Thymus (tissue), 11 donors: Measurements from ENCODE around the gene SLC25A2. TPM values are rescaled to one million over a fixed set of nuclear protein-coding genes. Genes with fewer than 3 reads are reported as not detected.

ENCODE experiments used
- DNase-seq, 9 donors: peaks; one replicate each; pipeline ENCODE4 v3.0.0-alpha.2; 2013; ENCODE audit warnings: low spot score in 9 of 9, low read depth in 6 of 9, missing footprints in 1 of 9
- H3K27ac ChIP-seq, 2 donors: one replicate each; pipeline ENCODE4 v1.5.1; 2013; ENCODE audit warnings: control low read depth in 1 of 2, low read depth in 1 of 2, low read length in 1 of 2, mild to moderate bottlenecking in 1 of 2, moderate library complexity in 1 of 2
- H3K27me3 ChIP-seq, 2 donors: one replicate each; pipeline ENCODE4 v1.5.1; 2013; ENCODE audit warnings: low read length in 1 of 2; ENCODE audit not compliant: control insufficient read depth in 2 of 2, insufficient read depth in 1 of 2
- H3K36me3 ChIP-seq, 2 donors: one replicate each; pipeline ENCODE4 v1.5.1; 2013; ENCODE audit warnings: low read length in 1 of 2, mild to moderate bottlenecking in 1 of 2, moderate library complexity in 1 of 2; ENCODE audit not compliant: control insufficient read depth in 2 of 2, insufficient read depth in 2 of 2
- H3K4me1 ChIP-seq, 2 donors: one replicate each; pipeline ENCODE4 v1.5.1; 2013; ENCODE audit warnings: low read length in 2 of 2; ENCODE audit not compliant: control insufficient read depth in 2 of 2, insufficient read depth in 2 of 2
- H3K4me3 ChIP-seq, 2 donors: one replicate each; pipeline ENCODE4 v1.5.1; 2013; ENCODE audit warnings: low read length in 2 of 2, control low read depth in 1 of 2, mild to moderate bottlenecking in 1 of 2
- H3K9me3 ChIP-seq, 2 donors: one replicate each; pipeline ENCODE4 v1.5.1; 2013; ENCODE audit warnings: low read length in 1 of 2, mild to moderate bottlenecking in 1 of 2; ENCODE audit not compliant: control insufficient read depth in 2 of 2, insufficient read depth in 1 of 2
- WGBS: extraction: QIAGEN DNeasy Blood & Tissue Kit; methylation state at CpG from one replicate; pipeline ENCODE4 v1.1.7; 2013; 5-methylcytosine and 5-hydroxymethylcytosine counted together
- polyA plus RNA-seq: library from polyadenylated mRNA; stranded (reverse); fragments of 200-250 nt; gene quantifications from one replicate; pipeline ENCODE4 v1.2.3, GENCODE V29; 2013
- total RNA-seq: library from RNA; stranded (reverse); fragments of 120-200 nt; gene quantifications from one replicate; pipeline ENCODE4 v1.2.4, GENCODE V29; 2013
- donor health status: healthy.

SLC25A2 gene
- total and polyA plus RNA-seq, 2 donors = 0.09 to 0.16 TPM

- no peaks in the 10 kb centered on the region for H3K27me3 ChIP-seq
- no peaks in the 10 kb centered on the region for H3K36me3 ChIP-seq
- H3K4me1 ChIP-seq = no peaks in the 10 kb centered on the region
- H3K4me3 ChIP-seq = no peak overlapping the region
- WGBS = 38% methylated on average over 1 of the region's 1 CpG
- DNase-seq = no peak
- H3K9me3 ChIP-seq = peaks cover 1 to 30% of the 10 kb centered on the region in 2 donors
- H3K27ac ChIP-seq = no peak overlapping the region
These were observed 42.7 kb downstream of the SLC25A2 start for GRCh38 chr5:141261238-141261546.

DNA sequence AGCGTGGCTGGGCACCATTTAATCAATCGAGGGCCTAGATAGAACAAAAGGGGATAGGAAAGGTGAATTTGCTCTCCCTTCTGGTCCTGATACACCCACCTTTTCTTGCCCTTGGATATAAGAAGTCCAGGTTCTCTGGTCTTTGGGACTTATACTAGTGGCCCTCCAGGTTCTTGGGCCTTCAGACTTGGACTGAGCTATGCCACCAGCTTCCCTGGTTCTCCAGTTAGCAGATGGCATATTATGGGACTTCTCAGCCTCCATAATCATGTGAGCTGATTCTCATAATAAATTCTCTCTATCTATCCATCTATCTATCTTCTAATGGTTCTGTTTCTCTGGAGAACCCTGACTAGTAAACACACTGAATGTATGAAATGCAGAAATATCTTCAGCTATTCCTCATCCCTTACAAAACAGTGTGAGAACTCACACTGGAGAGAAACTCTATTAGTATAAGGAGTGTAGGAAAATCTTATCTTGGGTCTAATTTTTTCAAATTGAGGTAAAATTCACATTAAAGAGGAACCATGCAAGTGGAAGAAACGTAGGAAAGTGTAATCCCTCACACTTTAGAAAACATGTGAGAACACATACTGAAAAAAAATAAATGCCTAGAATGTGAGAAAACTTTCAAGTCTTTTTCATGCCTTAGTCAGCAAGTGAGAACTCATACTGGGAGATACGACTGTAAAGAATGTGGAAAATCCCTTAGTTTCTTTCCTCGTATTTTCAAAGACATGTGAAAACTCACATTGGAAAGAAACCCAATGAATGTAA, 43.2 kb downstream of the SLC25A2 start:
- Histone ChIP-seq H3K4me3 (no peak overlapping the region), H3K27ac (no peak overlapping the region), H3K27me3 (no peaks in the 10 kb centered on the region), H3K9me3 (peaks cover 1 to 30% of the 10 kb centered on the region in 2 donors), H3K4me1 (no peaks in the 10 kb centered on the region), H3K36me3 (no peaks in the 10 kb centered on the region)
- 74% methylated on average over 5 of the region's 5 CpGs for WGBS
- DNase-seq = peak in 1 of 9 donors; percentile 1

DNA sequence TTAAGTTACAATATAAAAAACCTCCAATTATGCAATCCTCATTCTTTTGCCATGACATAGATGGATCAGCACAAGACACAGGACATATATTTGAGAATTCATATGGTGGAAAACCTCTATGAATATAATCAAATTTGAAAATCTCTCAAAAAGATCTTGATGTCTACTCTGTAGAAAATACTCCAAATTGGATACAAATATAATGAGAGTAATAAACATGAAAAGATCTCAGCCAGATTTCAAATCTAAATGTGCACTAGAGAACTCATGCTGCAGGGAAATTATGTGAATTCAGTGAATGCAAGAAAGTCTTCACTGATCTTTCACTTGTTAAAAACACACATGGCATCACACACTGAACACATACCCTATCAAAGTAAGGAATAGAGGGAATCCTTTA, 44.9 kb downstream of the SLC25A2 start:
- no peak overlapping the region for H3K4me3 ChIP-seq
- no peak overlapping the region for H3K27ac ChIP-seq
- H3K27me3 ChIP-seq = no peaks in the 10 kb centered on the region
- DNase-seq = no peak
- no peaks in the 10 kb centered on the region for H3K4me1 ChIP-seq
- H3K36me3 ChIP-seq = no peaks in the 10 kb centered on the region
- H3K9me3 ChIP-seq = peaks cover 1 to 25% of the 10 kb centered on the region in 2 donors

GRCh38 chr5:141258464-141258863, 45.4 kb downstream of the SLC25A2 start:
- H3K27me3 ChIP-seq = no peaks in the 10 kb centered on the region
- H3K4me1 ChIP-seq = no peaks in the 10 kb centered on the region
- no peak overlapping the region for H3K27ac ChIP-seq
- no peak overlapping the region for H3K4me3 ChIP-seq
- peaks cover 1 to 22% of the 10 kb centered on the region in 2 donors for H3K9me3 ChIP-seq
- no peak for DNase-seq
- no peaks in the 10 kb centered on the region for H3K36me3 ChIP-seq

Other genes starting within 250 kb of the SLC25A2 start
Only the 30 nearest of the 38 such genes appear.
- gene PCDHB7, start 131.4 kb downstream of the SLC25A2 start, total RNA-seq = 0.14 TPM
- gene PCDHB7, start 131.4 kb downstream of the SLC25A2 start, polyA plus RNA-seq = 0.11 TPM
- 0.05 TPM for gene PCDHB8, start 126.3 kb downstream of the SLC25A2 start, total RNA-seq
- gene PCDHB8, start 126.3 kb downstream of the SLC25A2 start, polyA plus RNA-seq = 0.05 TPM
- 0.14 TPM for gene PCDHB16, start 121.7 kb downstream of the SLC25A2 start, total RNA-seq
- gene PCDHB16, start 121.7 kb downstream of the SLC25A2 start, polyA plus RNA-seq = 0.27 TPM
- gene PCDHB9, start 116.9 kb downstream of the SLC25A2 start, total RNA-seq = 0.19 TPM
- gene PCDHB9, start 116.9 kb downstream of the SLC25A2 start, polyA plus RNA-seq = 0.16 TPM
- gene PCDHB10, start 111.7 kb downstream of the SLC25A2 start, total RNA-seq = 0.19 TPM
- 0.23 TPM for gene PCDHB10, start 111.7 kb downstream of the SLC25A2 start, polyA plus RNA-seq
- gene PCDHB11, start 104.4 kb downstream of the SLC25A2 start, total RNA-seq = 0.24 TPM
- gene PCDHB11, start 104.4 kb downstream of the SLC25A2 start, polyA plus RNA-seq = 0.37 TPM
- gene PCDHB12, start 95.3 kb downstream of the SLC25A2 start, total RNA-seq = 0.19 TPM
- gene PCDHB12, start 95.3 kb downstream of the SLC25A2 start, polyA plus RNA-seq = 0.18 TPM
- 0.14 TPM for gene PCDHB13, start 90.1 kb downstream of the SLC25A2 start, total RNA-seq
- gene PCDHB13, start 90.1 kb downstream of the SLC25A2 start, polyA plus RNA-seq = 0.27 TPM
- gene PCDHB14, start 80.7 kb downstream of the SLC25A2 start, total RNA-seq = 0.38 TPM
- gene PCDHB14, start 80.7 kb downstream of the SLC25A2 start, polyA plus RNA-seq = 0.87 TPM
- gene PCDHB15, start 58.7 kb downstream of the SLC25A2 start, total RNA-seq = 0.33 TPM
- 0.66 TPM for gene PCDHB15, start 58.7 kb downstream of the SLC25A2 start, polyA plus RNA-seq
- 138 TPM for gene TAF7, start 16.7 kb upstream of the SLC25A2 start, total RNA-seq
- 174 TPM for gene TAF7, start 16.7 kb upstream of the SLC25A2 start, polyA plus RNA-seq
- 0.09 TPM for gene PCDHGA1, start 26.5 kb upstream of the SLC25A2 start, total RNA-seq
- 0.16 TPM for gene PCDHGA1, start 26.5 kb upstream of the SLC25A2 start, polyA plus RNA-seq
- 0.19 TPM for gene PCDHGA2, start 34.7 kb upstream of the SLC25A2 start, total RNA-seq
- 0.46 TPM for gene PCDHGA2, start 34.7 kb upstream of the SLC25A2 start, polyA plus RNA-seq
- 0.19 TPM for gene PCDHGA3, start 39.8 kb upstream of the SLC25A2 start, total RNA-seq
- 0.11 TPM for gene PCDHGA3, start 39.8 kb upstream of the SLC25A2 start, polyA plus RNA-seq
- gene PCDHGB1, start 46.0 kb upstream of the SLC25A2 start, total RNA-seq = 0.14 TPM
- gene PCDHGB1, start 46.0 kb upstream of the SLC25A2 start, polyA plus RNA-seq = 0.11 TPM
- gene PCDHGA4, start 51.0 kb upstream of the SLC25A2 start, total RNA-seq = 0.19 TPM
- 0.11 TPM for gene PCDHGA4, start 51.0 kb upstream of the SLC25A2 start, polyA plus RNA-seq
- 0.28 TPM for gene PCDHGB2, start 55.9 kb upstream of the SLC25A2 start, total RNA-seq
- gene PCDHGB2, start 55.9 kb upstream of the SLC25A2 start, polyA plus RNA-seq = 0.21 TPM
- gene PCDHGA5, start 60.1 kb upstream of the SLC25A2 start, total RNA-seq = 0.19 TPM
- gene PCDHGA5, start 60.1 kb upstream of the SLC25A2 start, polyA plus RNA-seq = 0.18 TPM
- 0.33 TPM for gene PCDHGB3, start 66.2 kb upstream of the SLC25A2 start, total RNA-seq
- gene PCDHGB3, start 66.2 kb upstream of the SLC25A2 start, polyA plus RNA-seq = 0.14 TPM
- gene PCDHGA6, start 69.8 kb upstream of the SLC25A2 start, total RNA-seq = 0.47 TPM
- gene PCDHGA6, start 69.8 kb upstream of the SLC25A2 start, polyA plus RNA-seq = 1.2 TPM
- gene PCDHGA7, start 78.7 kb upstream of the SLC25A2 start, total RNA-seq = 0.28 TPM
- 0.46 TPM for gene PCDHGA7, start 78.7 kb upstream of the SLC25A2 start, polyA plus RNA-seq
- 1.0 TPM for gene PCDHGB4, start 83.6 kb upstream of the SLC25A2 start, total RNA-seq
- gene PCDHGB4, start 83.6 kb upstream of the SLC25A2 start, polyA plus RNA-seq = 1.6 TPM
- 0.19 TPM for gene PCDHGA8, start 88.6 kb upstream of the SLC25A2 start, total RNA-seq
- gene PCDHGA8, start 88.6 kb upstream of the SLC25A2 start, polyA plus RNA-seq = 0.18 TPM
- 1.6 TPM for gene PCDHGB5, start 93.9 kb upstream of the SLC25A2 start, total RNA-seq
- gene PCDHGB5, start 93.9 kb upstream of the SLC25A2 start, polyA plus RNA-seq = 1.1 TPM
- gene PCDHGA9, start 98.7 kb upstream of the SLC25A2 start, total RNA-seq = 0.66 TPM
- 0.75 TPM for gene PCDHGA9, start 98.7 kb upstream of the SLC25A2 start, polyA plus RNA-seq
- gene PCDHGB6, start 104.0 kb upstream of the SLC25A2 start, total RNA-seq = 0.61 TPM
- gene PCDHGB6, start 104.0 kb upstream of the SLC25A2 start, polyA plus RNA-seq = 1.1 TPM
- gene PCDHGA10, start 108.9 kb upstream of the SLC25A2 start, total RNA-seq = 0.61 TPM
- 0.87 TPM for gene PCDHGA10, start 108.9 kb upstream of the SLC25A2 start, polyA plus RNA-seq
- 0.85 TPM for gene PCDHGB7, start 113.6 kb upstream of the SLC25A2 start, total RNA-seq
- 1.2 TPM for gene PCDHGB7, start 113.6 kb upstream of the SLC25A2 start, polyA plus RNA-seq
- gene PCDHGA11, start 117.0 kb upstream of the SLC25A2 start, total RNA-seq = 0.42 TPM
- 0.68 TPM for gene PCDHGA11, start 117.0 kb upstream of the SLC25A2 start, polyA plus RNA-seq
- 0.80 TPM for gene PCDHGA12, start 126.5 kb upstream of the SLC25A2 start, total RNA-seq
- 0.71 TPM for gene PCDHGA12, start 126.5 kb upstream of the SLC25A2 start, polyA plus RNA-seq